CD4-positive, alpha-beta T cell treated with Interleukin-2 at 100 ng/mL for 4 hours (primary cell): ENCODE results near the gene PNPLA3.

ENCODE experiments used
- DNase-seq: peaks from one replicate; pipeline ENCODE4 v3.0.0-alpha.2; 2020; ENCODE audit warnings: low spot score

The PNPLA3 gene

GRCh38 chr22:43994416-43994815 lies 70.8 kb downstream of the PNPLA3 start:
- no peak for DNase-seq

- no peak for DNase-seq
Measured at GRCh38 chr22:43995057-43995685, 71.6 kb downstream of the PNPLA3 start.

GRCh38 chr22:43995798-43996169 lies 72.2 kb downstream of the PNPLA3 start:
- DNase-seq: no peak

DNA sequence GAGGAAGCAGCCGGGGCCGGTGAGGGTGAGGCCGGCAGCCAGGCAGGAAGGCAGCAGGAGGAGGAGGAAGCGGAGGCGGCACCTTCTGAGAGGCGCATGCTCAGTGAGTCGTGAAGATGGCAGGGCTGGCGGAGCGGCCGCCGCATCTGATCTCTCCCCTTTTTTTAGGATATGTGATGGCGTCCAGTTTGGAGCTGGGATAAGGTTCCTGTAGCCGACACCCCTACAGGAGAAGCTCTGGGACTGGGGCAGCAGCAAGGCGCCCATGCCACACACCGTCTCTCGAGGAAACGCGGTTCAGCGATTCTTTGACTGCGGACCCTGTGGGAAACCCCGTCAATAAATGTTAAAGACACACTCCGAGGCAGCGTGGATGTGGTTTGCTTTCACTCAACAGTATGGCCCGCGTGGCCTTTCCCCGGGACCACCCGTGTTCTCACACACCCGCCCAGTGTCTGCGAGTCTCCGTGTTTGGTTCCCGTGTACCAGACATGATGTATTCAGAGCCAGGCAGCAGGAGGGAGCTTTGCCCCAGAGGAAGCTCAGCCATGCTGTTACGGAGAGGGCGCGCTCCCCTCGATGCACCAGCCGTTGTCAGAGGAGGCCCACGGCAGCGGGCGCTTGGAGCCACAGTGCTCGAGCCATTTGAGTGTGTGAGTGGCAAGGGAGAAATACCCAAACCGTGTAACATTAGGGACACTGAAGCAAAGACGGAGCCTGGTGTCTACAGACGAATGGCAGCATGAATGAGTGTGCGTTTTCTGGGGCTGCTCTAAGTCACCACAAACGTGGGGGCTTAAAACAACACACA lies 72.8 kb downstream of the PNPLA3 start:
- peak; percentile 72 for DNase-seq

- DNase-seq: no peak
Measured at GRCh38 chr22:43996981-43997265, 73.3 kb downstream of the PNPLA3 start.
